Hepatocyte (in vitro differentiated cells): ENCODE data around the gene MXI1. TPM values are rescaled to one million over a fixed set of nuclear protein-coding genes. Genes with fewer than 3 reads are reported as not detected.
A peak's percentile ranks its signal among the peaks of the same experiment; 100 is the strongest.
"Not testable (repeated sequence)": the region's sequence is repeated elsewhere in the genome, so short reads cannot be mapped to it uniquely, and the experiment has no call there.

ENCODE experiments used
- DNase-seq: peaks from one replicate; pipeline ENCODE4 v3.0.0-alpha.2; 2016; ENCODE audit warnings: low spot score
- H2AFZ ChIP-seq: fragments of 200-600 bp; sonication (generic); 2 replicates; pipeline ENCODE4 v1.6.0; 2016; ENCODE audit warnings: antibody characterized with exemption, mild to moderate bottlenecking
- H3K27ac ChIP-seq: fragments of 200-600 bp; sonication (generic); 2 replicates; pipeline ENCODE4 v1.5.1; 2016; ENCODE audit warnings: mild to moderate bottlenecking
- H3K27me3 ChIP-seq: fragments of 200-600 bp; sonication (generic); 2 replicates; pipeline ENCODE4 v1.6.1; 2016
- H3K36me3 ChIP-seq: fragments of 200-600 bp; sonication (generic); replicated peaks from 2 replicates; pipeline ENCODE4 v1.5.1; 2016; ENCODE audit warnings: low read depth; ENCODE audit not compliant: insufficient read depth
- H3K4me1 ChIP-seq: fragments of 200-600 bp; sonication (generic); 2 replicates; pipeline ENCODE4 v1.5.1; 2016; ENCODE audit warnings: mild to moderate bottlenecking, moderate library complexity; ENCODE audit not compliant: insufficient read depth
- H3K4me2 ChIP-seq: fragments of 200-600 bp; sonication (generic); 2 replicates; pipeline ENCODE4 v1.6.0; 2016
- H3K4me3 ChIP-seq: fragments of 200-600 bp; sonication (generic); 2 replicates; pipeline ENCODE4 v1.5.1; 2016; ENCODE audit warnings: mild to moderate bottlenecking
- H3K79me2 ChIP-seq: fragments of 200-600 bp; sonication (generic); 2 replicates; pipeline ENCODE4 v1.6.0; 2017; ENCODE audit warnings: mild to moderate bottlenecking
- H3K9me2 ChIP-seq: fragments of 200-600 bp; sonication (generic); replicated peaks from 2 replicates; pipeline ENCODE4 v1.6.0; 2017; ENCODE audit warnings: mild to moderate bottlenecking; ENCODE audit not compliant: insufficient read depth
- H3K9me3 ChIP-seq: fragments of 200-600 bp; sonication (generic); 2 replicates; pipeline ENCODE4 v1.5.1; 2016; ENCODE audit warnings: low read depth, mild to moderate bottlenecking
- H4K20me1 ChIP-seq: fragments of 200-600 bp; sonication (generic); 2 replicates; pipeline ENCODE4 v1.6.0; 2016; ENCODE audit warnings: mild to moderate bottlenecking; ENCODE audit not compliant: insufficient read depth, poor library complexity, severe bottlenecking
- CTCF ChIP-seq: fragments of 200-600 bp; sonication (generic); IDR thresholded peaks from 2 replicates; pipeline ENCODE4 v1.5.1; 2016; ENCODE audit warnings: antibody characterized with exemption, mild to moderate bottlenecking; ENCODE audit not compliant: poor library complexity
- EZH2 ChIP-seq: fragments of 200-600 bp; sonication (generic); IDR thresholded peaks from 2 replicates; pipeline ENCODE4 v1.6.1; 2016; ENCODE audit warnings: antibody characterized with exemption, mild to moderate bottlenecking, borderline replicate concordance
- EZH2phosphoT487 ChIP-seq: fragments of 200-600 bp; sonication (generic); IDR thresholded peaks from one replicate; pipeline ENCODE4 v1.6.1; 2018; ENCODE audit warnings: antibody characterized with exemption, mild to moderate bottlenecking, low read depth, moderate library complexity; ENCODE audit not compliant: unreplicated experiment, severe bottlenecking
- WGBS: methylation state at CpG from one replicate; pipeline ENCODE4 v1.1.6; 2016; ENCODE audit warnings: low lambda C conversion rate; ENCODE audit errors: missing lambda C conversion rate; 5-methylcytosine and 5-hydroxymethylcytosine counted together
- polyA plus RNA-seq: library from polyadenylated mRNA; unstranded; fragments of >200 nt; fragmentation: Nextera tagmentation; extraction: Ambion mirVana; gene quantifications from 2 replicates; pipeline ENCODE4 v1.2.1, GENCODE V29; 2016
- total RNA-seq: library from RNA; depleted of rRNA; stranded (reverse); fragments of >200 nt; gene quantifications from 2 replicates; pipeline ENCODE4 v1.2.3, GENCODE V29; 2014

MXI1 gene
- total and polyA plus RNA-seq, 2 experiments from 2014 or later, result 14.2 to 14.8 TPM

GRCh38 chr10:110241407-110241806 lies 34.0 kb downstream of the MXI1 start:
- Histone ChIP-seq H3K79me2 (peaks cover 22% of the 10 kb centered on the region), H3K4me3 (no peak overlapping the region), H3K9me3 (no peaks in the 10 kb centered on the region), H4K20me1 (no peaks in the 10 kb centered on the region), H3K36me3 (no peaks in the 10 kb centered on the region), H3K27ac (no peak overlapping the region), H3K4me2 (peak overlapping the region; percentile 6), H3K27me3 (no peaks in the 10 kb centered on the region), H2AFZ (no peak overlapping the region), H3K9me2 (no peaks in the 10 kb centered on the region), H3K4me1 (no peaks in the 10 kb centered on the region)
- 68% methylated on average over 3 of the region's 3 CpGs for WGBS
- no peak for DNase-seq
- no peak for TF ChIP-seq CTCF
- TF ChIP-seq EZH2, result no peak
- TF ChIP-seq EZH2phosphoT487, result no peak

DNA sequence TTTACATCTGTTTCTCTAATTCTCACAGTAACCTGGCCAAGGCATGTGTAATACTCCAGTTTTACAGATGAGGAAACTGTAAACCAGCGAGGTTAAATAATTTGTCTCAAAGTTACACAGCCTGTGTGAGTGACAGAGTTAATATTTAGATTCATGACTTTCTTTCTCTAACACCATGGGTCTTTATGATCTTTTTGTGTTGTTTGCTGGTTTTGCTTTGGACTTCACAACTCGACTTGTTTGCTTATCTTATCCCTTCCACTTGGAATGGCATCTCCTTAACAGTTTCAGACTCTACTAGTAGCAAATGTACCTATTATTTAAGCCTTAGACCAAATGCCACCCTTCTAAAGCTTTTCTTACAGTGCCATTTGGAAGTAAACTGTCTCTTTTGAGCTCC lies 34.4 kb downstream of the MXI1 start:
- Histone ChIP-seq H3K9me3 (no peaks in the 10 kb centered on the region), H3K4me3 (no peak overlapping the region), H3K9me2 (no peaks in the 10 kb centered on the region), H2AFZ (no peak overlapping the region), H3K79me2 (peaks cover 20% of the 10 kb centered on the region), H3K36me3 (no peaks in the 10 kb centered on the region), H4K20me1 (no peaks in the 10 kb centered on the region), H3K27me3 (no peaks in the 10 kb centered on the region), H3K27ac (no peak overlapping the region), H3K4me2 (peak overlapping the region; percentile 6), H3K4me1 (no peaks in the 10 kb centered on the region)
- DNase-seq, result no peak
- TF ChIP-seq EZH2phosphoT487, result no peak
- TF ChIP-seq EZH2, result no peak
- TF ChIP-seq CTCF, result no peak
- 59% methylated on average over 2 of the region's 2 CpGs for WGBS

DNA sequence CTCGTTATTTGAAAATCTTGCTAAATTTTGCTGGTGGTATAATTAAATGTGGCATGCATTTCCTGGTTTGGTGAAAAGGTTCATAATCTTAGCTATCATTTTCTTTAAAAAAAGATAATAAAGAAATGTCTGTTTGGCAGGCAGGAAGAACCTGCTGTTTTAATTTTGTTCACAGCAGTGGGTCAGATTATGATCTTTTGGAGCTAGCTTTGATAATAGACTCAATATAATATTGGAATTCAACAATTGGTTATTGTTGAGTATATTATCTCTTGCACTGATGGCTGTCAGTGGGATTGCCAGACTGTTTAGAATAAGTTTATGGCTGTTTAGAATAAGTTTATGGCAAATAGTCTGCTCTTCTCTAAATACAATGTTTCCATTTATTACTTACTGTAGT lies 35.1 kb downstream of the MXI1 start:
- Histone ChIP-seq H3K4me3 (no peak overlapping the region), H3K4me1 (no peaks in the 10 kb centered on the region), H3K27me3 (no peaks in the 10 kb centered on the region), H3K36me3 (no peaks in the 10 kb centered on the region), H3K9me3 (no peaks in the 10 kb centered on the region), H3K9me2 (no peaks in the 10 kb centered on the region), H4K20me1 (no peaks in the 10 kb centered on the region), H3K27ac (no peak overlapping the region), H2AFZ (no peak overlapping the region), H3K79me2 (peaks cover 20% of the 10 kb centered on the region), H3K4me2 (no peak overlapping the region)
- no peak for TF ChIP-seq EZH2phosphoT487
- TF ChIP-seq EZH2, result no peak
- no peak for TF ChIP-seq CTCF
- WGBS, result 89% methylated on average over 1 of the region's 1 CpG
- no peak for DNase-seq

DNA sequence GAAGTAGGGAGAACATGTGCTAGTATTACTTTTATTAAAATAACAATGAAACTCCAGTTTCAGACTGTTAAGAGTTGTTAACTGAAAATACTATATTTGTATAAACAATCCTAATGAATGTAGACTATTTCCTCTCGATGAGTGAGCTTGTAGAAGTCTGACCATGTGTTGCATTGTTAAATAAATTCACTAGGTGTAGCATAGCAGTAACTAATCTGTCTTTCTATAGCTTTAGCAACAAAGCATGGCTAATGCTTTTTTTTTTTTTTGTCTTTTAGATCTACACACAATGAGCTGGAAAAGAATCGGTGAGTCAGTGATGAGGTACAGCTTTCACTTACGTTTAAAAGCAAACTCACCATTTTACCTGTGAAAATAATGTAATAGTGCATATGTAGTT lies 37.1 kb downstream of the MXI1 start:
- H3K9me3 ChIP-seq, result no peaks in the 10 kb centered on the region
- H3K36me3 ChIP-seq, result no peaks in the 10 kb centered on the region
- no peak overlapping the region for H3K4me2 ChIP-seq
- TF ChIP-seq CTCF (no peak), EZH2phosphoT487 (no peak), EZH2 (no peak)
- no peak overlapping the region for H2AFZ ChIP-seq
- H3K27me3 ChIP-seq, result no peaks in the 10 kb centered on the region
- no peak for DNase-seq
- no peaks in the 10 kb centered on the region for H3K4me1 ChIP-seq
- peaks cover 20% of the 10 kb centered on the region for H3K79me2 ChIP-seq
- 76% methylated on average over 3 of the region's 3 CpGs for whole genome bisulfite sequencing
- no peak overlapping the region for H3K27ac ChIP-seq
- no peaks in the 10 kb centered on the region for H4K20me1 ChIP-seq
- H3K4me3 ChIP-seq, result no peak overlapping the region
- no peaks in the 10 kb centered on the region for H3K9me2 ChIP-seq

GRCh38 chr10:110247833-110248232 lies 40.4 kb downstream of the MXI1 start:
- not testable (repeated sequence) for H3K79me2 ChIP-seq, H3K4me3 ChIP-seq, H3K9me2 ChIP-seq, H2AFZ ChIP-seq, DNase-seq, H3K27ac ChIP-seq, H4K20me1 ChIP-seq, H3K36me3 ChIP-seq, H3K27me3 ChIP-seq, H3K9me3 ChIP-seq, H3K4me1 ChIP-seq, H3K4me2 ChIP-seq
- WGBS, result 96% methylated on average over 4 of the region's 5 CpGs

DNA sequence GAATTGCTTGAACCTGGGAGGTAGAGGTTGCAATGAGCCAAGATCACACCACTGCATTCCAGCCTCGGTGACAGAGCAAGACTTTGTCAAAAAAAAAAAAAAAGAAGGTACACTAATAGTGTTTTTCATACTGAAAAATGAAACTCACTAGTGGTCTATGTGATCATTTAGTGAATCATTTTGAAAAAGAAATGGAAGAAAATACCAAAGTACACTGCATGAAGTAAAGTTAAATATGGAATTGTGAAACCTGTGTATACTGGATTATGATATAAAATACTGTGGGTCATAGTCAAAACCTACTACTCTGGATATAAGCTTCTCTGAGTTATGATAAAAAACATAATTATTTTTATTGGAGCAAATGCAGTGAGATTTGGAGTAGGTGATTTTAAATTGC lies 42.1 kb downstream of the MXI1 start:
- H3K4me2 ChIP-seq, H3K36me3 ChIP-seq, DNase-seq, H3K9me2 ChIP-seq, H3K4me3 ChIP-seq, H3K4me1 ChIP-seq, H3K27me3 ChIP-seq, H3K9me3 ChIP-seq, H4K20me1 ChIP-seq, H3K27ac ChIP-seq, H3K79me2 ChIP-seq, H2AFZ ChIP-seq: not testable (repeated sequence)
- 100% methylated on average over 1 of the region's 1 CpG for WGBS
